K562 (cell line): ENCODE measurements around the gene ESPL1. TPM values are rescaled to one million over a fixed set of nuclear protein-coding genes. Genes with fewer than 3 reads are reported as not detected.
A peak's percentile ranks its signal among the peaks of the same experiment; 100 is the strongest.

Experiments
- MECOM ChIP-seq: fragments of 250-450 bp; sonication (Bioruptor Pico); IDR thresholded peaks from 2 replicates; pipeline ENCODE4 v1.8.0; 2022; ENCODE audit warnings: inconsistent platforms
- PCBP1 ChIP-seq: fragments of 200-400 bp; formaldehyde crosslinking; IDR thresholded peaks from 2 replicates; pipeline ENCODE4 v1.6.1; 2018; ENCODE audit warnings: mild to moderate bottlenecking, low read depth, low read length; ENCODE audit not compliant: poor library complexity, severe bottlenecking
- POLR2A ChIP-seq: fragments of 450-650 bp; conservative IDR thresholded peaks from 2 replicates; pipeline ENCODE4 v1.6.1; 2016
- RFX5 ChIP-seq: IDR thresholded peaks from 2 replicates; pipeline ENCODE4 v1.6.1; 2011; ENCODE audit warnings: low read depth, mild to moderate bottlenecking, improper control_type of control experiment, low read length
- RNF2 ChIP-seq: sonication (generic); IDR thresholded peaks from 2 replicates; pipeline ENCODE4 v1.6.1; 2016
- SRSF1 ChIP-seq: fragments of 200-400 bp; formaldehyde crosslinking; IDR thresholded peaks from 2 replicates; pipeline ENCODE4 v1.6.1; 2017; ENCODE audit warnings: mild to moderate bottlenecking, low read depth, low read length, moderate library complexity
- ZNF12 ChIP-seq: sonication (generic); formaldehyde crosslinking; IDR thresholded peaks from 2 replicates; pipeline ENCODE4 v1.4.0; 2020; ENCODE audit warnings: mild to moderate bottlenecking, missing genetic modification reagents
- ZZZ3 ChIP-seq: fragments of 450-650 bp; IDR thresholded peaks from 2 replicates; pipeline ENCODE4 v1.6.1; 2016; ENCODE audit warnings: antibody characterized with exemption, mild to moderate bottlenecking, moderate library complexity
- polyA plus RNA-seq, 8 experiments: library from polyadenylated mRNA; depleted of rRNA in 4 of 8; stranded (reverse) in 5 of 8; unstranded in 3 of 8; fragments of >200 nt; fragmentation: Nextera tagmentation in 2 of 8; fragmentation: Illumina TruSeq in 1 of 8; extraction: Ambion mirVana in 2 of 8; extraction: Trizol in 1 of 8; gene quantifications; 2 replicates each; pipeline versions ENCODE4 v1.2.1 to v1.2.3, GENCODE V29; 2011 to 2014; ENCODE audit warnings: inconsistent platforms in 1 of 8, missing spikeins in 1 of 8
- total RNA-seq, 7 experiments: library from RNA; depleted of rRNA in 6 of 7; stranded (reverse); fragments of >200 nt in 6 of 7; fragmentation: Illumina TruSeq in 2 of 7; extraction: Trizol in 2 of 7; gene quantifications; 2 replicates each; pipeline versions ENCODE4 v1.2.1 to v1.2.3, GENCODE V29; 2011 to 2021; ENCODE audit warnings: low replicate concordance in 1 of 7
- TF ChIP-seq, protein P1 (sequence below): sonication (generic); formaldehyde crosslinking; IDR thresholded peaks from 2 replicates; pipeline ENCODE4 v1.8.0; 2022; ENCODE audit warnings: missing genetic modification reagents, mild to moderate bottlenecking, borderline replicate concordance
- TF ChIP-seq, protein P2 (sequence below): fragments of 200-800 bp; sonication (Bioruptor generic); IDR thresholded peaks from 2 replicates; pipeline ENCODE4 v1.6.1; 2017; ENCODE audit warnings: missing genetic modification characterization, missing compliant biosample characterization
- TF ChIP-seq, protein P3 (sequence below), 2 experiments: fragments of 450-650 bp in 1 of 2; sonication (generic) in 1 of 2; formaldehyde crosslinking in 1 of 2; IDR thresholded peaks; 2 replicates each; pipeline versions ENCODE4 v1.7.1 to v1.9.0; 2016 to 2022; ENCODE audit warnings: inconsistent platforms in 1 of 2, mild to moderate bottlenecking in 1 of 2, missing genetic modification reagents in 1 of 2
- TF ChIP-seq, protein P4 (sequence below): fragments of 250-450 bp; sonication (Bioruptor Pico); IDR thresholded peaks from 2 replicates; pipeline ENCODE4 v1.5.0; 2022; ENCODE audit warnings: mild to moderate bottlenecking
- TF ChIP-seq, protein P5 (sequence below): sonication (generic); formaldehyde crosslinking; IDR thresholded peaks from 2 replicates; pipeline ENCODE4 v1.5.0; 2020; ENCODE audit warnings: missing genetic modification reagents

The ESPL1 gene
- total and polyA plus RNA-seq, 9 of the 15 experiments (the other 6 are each of a cell fraction or from before 2014, with no cell fraction given), result 1.2 to 55.0 (median 18.7) TPM

DNA sequence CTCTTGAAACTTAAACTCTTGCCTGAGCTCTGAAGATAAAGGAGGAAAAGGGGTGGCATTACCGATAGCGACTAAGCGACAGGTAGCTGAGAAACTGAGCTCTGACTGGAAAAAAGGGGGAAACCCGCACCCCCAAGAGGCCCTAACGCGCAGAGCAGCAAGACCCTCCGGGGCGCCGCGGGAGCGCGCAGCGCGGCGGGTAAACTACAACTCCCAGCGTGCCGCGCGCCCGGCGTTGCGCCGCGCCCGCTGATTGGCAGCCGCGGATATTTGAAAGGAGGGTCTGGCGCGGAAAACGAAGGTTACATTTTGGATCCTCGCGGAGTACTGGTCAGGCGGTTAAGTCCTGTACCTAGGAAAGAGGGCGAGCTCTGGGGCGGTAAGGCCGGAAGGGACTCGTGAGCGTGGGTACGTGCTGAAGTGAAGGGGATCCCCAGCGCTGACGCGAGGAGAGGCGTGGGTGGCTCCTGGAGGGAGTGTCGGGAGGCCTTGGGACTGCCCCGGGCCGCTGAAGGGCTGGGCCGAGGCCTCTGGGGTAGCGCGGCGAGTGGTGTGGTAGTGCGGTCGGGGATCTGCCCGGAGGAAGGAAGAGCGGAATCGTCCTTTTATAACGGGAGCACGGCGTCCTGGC, at the start of gene ESPL1 (continued):
- TF ChIP-seq, protein P1, sequence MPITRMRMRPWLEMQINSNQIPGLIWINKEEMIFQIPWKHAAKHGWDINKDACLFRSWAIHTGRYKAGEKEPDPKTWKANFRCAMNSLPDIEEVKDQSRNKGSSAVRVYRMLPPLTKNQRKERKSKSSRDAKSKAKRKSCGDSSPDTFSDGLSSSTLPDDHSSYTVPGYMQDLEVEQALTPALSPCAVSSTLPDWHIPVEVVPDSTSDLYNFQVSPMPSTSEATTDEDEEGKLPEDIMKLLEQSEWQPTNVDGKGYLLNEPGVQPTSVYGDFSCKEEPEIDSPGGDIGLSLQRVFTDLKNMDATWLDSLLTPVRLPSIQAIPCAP (CRISPR knock-in tag), result no peak
- TF ChIP-seq RFX5 (no peak), ZNF12 (CRISPR knock-in tag) (0 out of 2 replicates have a peak, but pooled peaks have one; percentile 49), SRSF1 (no peak), RNF2 (no peak), ZZZ3 (no peak), POLR2A (peak; percentile 64), MECOM (CRISPR knock-in tag) (no peak), PCBP1 (peak; percentile 63)
- TF ChIP-seq, protein P2, sequence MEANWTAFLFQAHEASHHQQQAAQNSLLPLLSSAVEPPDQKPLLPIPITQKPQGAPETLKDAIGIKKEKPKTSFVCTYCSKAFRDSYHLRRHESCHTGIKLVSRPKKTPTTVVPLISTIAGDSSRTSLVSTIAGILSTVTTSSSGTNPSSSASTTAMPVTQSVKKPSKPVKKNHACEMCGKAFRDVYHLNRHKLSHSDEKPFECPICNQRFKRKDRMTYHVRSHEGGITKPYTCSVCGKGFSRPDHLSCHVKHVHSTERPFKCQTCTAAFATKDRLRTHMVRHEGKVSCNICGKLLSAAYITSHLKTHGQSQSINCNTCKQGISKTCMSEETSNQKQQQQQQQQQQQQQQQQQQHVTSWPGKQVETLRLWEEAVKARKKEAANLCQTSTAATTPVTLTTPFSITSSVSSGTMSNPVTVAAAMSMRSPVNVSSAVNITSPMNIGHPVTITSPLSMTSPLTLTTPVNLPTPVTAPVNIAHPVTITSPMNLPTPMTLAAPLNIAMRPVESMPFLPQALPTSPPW (CRISPR knock-in tag), result peak; percentile 48; the same call in 1 of the 2 replicates
- TF ChIP-seq, protein P3, sequence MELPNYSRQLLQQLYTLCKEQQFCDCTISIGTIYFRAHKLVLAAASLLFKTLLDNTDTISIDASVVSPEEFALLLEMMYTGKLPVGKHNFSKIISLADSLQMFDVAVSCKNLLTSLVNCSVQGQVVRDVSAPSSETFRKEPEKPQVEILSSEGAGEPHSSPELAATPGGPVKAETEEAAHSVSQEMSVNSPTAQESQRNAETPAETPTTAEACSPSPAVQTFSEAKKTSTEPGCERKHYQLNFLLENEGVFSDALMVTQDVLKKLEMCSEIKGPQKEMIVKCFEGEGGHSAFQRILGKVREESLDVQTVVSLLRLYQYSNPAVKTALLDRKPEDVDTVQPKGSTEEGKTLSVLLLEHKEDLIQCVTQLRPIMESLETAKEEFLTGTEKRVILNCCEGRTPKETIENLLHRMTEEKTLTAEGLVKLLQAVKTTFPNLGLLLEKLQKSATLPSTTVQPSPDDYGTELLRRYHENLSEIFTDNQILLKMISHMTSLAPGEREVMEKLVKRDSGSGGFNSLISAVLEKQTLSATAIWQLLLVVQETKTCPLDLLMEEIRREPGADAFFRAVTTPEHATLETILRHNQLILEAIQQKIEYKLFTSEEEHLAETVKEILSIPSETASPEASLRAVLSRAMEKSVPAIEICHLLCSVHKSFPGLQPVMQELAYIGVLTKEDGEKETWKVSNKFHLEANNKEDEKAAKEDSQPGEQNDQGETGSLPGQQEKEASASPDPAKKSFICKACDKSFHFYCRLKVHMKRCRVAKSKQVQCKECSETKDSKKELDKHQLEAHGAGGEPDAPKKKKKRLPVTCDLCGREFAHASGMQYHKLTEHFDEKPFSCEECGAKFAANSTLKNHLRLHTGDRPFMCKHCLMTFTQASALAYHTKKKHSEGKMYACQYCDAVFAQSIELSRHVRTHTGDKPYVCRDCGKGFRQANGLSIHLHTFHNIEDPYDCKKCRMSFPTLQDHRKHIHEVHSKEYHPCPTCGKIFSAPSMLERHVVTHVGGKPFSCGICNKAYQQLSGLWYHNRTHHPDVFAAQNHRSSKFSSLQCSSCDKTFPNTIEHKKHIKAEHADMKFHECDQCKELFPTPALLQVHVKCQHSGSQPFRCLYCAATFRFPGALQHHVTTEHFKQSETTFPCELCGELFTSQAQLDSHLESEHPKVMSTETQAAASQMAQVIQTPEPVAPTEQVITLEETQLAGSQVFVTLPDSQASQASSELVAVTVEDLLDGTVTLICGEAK (IDR thresholded peaks at IDR 0.05), result peak; percentile 67
- TF ChIP-seq, protein P3 (CRISPR knock-in tag; IDR thresholded peaks at IDR 0.05), result no peak
- TF ChIP-seq, protein P4, sequence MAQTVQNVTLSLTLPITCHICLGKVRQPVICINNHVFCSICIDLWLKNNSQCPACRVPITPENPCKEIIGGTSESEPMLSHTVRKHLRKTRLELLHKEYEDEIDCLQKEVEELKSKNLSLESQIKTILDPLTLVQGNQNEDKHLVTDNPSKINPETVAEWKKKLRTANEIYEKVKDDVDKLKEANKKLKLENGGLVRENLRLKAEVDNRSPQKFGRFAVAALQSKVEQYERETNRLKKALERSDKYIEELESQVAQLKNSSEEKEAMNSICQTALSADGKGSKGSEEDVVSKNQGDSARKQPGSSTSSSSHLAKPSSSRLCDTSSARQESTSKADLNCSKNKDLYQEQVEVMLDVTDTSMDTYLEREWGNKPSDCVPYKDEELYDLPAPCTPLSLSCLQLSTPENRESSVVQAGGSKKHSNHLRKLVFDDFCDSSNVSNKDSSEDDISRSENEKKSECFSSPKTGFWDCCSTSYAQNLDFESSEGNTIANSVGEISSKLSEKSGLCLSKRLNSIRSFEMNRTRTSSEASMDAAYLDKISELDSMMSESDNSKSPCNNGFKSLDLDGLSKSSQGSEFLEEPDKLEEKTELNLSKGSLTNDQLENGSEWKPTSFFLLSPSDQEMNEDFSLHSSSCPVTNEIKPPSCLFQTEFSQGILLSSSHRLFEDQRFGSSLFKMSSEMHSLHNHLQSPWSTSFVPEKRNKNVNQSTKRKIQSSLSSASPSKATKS (CRISPR knock-in tag), result no peak
- TF ChIP-seq, protein P5, sequence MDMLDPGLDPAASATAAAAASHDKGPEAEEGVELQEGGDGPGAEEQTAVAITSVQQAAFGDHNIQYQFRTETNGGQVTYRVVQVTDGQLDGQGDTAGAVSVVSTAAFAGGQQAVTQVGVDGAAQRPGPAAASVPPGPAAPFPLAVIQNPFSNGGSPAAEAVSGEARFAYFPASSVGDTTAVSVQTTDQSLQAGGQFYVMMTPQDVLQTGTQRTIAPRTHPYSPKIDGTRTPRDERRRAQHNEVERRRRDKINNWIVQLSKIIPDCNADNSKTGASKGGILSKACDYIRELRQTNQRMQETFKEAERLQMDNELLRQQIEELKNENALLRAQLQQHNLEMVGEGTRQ, result no peak
